HG02870 (cell line): ENCODE data around the gene STARD13.

Experiments
- ATAC-seq: cut with Tn5 transposase; IDR thresholded peaks from one replicate; pipeline ENCODE4 v1.9.1; 2021; ENCODE audit warnings: mild to moderate bottlenecking, moderate library complexity; ENCODE audit not compliant: unreplicated experiment

The STARD13 gene

DNA sequence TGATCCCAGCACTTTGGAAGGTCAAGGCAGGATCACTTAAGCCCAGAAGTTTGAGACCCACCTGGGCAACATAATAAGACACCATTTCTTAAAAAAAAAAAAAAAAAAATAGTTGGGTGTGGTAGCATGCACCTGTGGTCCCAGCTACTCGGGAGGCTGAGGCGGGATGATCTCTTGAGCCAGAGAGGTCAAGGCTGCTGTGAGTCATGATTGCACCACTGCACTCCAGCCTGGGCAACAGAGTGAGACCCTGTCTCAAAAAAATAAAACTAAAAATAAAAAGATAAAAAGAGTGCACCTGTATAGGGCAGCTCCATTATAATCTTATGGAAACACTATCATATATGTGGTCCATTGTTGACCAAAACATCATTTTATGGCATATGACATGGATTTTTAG lies 25.5 kb upstream of the STARD13 start:
- no peak for ATAC-seq

DNA sequence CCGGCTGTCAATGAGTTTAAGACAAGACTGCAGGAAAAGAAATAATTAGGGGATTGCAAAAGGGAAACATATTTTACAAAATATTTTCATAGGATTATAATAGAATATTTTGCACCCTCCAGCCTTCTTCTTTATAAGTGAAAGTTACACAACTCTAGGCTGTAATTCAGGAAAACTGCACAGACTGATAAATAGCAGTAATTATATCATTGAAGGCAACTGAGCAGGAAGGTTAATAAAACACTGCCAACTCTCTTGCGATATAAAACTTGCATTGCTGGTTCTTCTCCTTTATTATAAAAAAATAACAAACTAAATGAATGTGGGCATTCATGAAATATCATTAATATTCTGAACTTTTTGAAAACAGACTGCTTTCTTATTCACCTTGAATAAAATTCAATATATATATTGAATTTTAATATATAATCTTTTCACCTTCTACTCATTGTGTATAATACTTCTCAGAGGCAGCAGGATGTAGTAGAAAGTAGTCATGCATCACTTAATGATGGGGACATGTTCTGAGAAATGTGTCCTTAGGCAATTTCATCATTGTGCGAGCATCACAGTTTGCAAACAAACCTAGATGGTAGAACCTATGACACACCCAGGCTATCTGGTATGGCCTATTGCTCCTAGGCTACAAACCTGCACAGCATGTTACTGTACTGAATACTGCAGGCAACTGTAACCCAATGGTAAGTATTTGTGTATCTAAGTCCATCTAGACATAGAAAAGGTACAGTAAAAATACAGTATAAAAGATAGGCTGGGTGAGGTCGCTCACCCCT lies 24.9 kb upstream of the STARD13 start:
- ATAC-seq: no peak

DNA sequence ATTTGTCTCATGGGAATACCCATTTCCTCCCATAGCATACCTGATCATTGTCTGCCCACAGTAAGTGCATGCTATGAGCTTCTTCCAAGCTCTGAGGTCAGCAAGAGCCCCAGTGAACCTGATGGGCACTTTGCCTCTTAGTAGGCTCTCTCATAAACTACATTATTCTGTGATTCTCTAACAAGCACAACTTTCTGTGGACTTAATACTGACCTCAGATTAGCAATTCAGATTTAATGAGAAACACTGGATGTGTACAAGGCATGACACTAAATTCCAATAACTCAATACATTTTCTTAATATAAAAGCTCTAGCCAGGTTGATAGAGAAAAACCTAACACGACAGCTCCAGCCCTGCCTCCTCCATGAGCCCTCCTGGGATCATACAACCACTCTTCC lies 23.3 kb upstream of the STARD13 start:
- ATAC-seq: no peak

DNA sequence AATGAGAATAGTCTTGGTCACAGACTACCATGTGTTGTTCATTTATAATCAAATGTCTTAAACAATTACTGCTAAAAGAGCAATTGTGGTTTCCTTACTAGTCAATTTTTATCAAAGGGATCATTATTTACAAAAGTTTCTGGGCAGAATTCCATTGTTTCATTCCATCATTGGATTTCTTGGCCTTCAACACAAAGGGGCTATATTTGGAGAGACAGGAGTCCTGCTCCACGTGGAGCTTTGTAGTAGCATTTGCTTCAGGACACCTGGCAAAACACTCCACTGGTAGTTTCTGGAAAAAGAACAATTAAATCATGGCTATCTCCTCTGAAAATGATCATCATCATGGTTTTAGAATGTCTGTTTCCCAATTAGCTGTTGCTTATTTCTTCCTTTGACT lies 22.3 kb upstream of the STARD13 start:
- ATAC-seq: no peak

DNA sequence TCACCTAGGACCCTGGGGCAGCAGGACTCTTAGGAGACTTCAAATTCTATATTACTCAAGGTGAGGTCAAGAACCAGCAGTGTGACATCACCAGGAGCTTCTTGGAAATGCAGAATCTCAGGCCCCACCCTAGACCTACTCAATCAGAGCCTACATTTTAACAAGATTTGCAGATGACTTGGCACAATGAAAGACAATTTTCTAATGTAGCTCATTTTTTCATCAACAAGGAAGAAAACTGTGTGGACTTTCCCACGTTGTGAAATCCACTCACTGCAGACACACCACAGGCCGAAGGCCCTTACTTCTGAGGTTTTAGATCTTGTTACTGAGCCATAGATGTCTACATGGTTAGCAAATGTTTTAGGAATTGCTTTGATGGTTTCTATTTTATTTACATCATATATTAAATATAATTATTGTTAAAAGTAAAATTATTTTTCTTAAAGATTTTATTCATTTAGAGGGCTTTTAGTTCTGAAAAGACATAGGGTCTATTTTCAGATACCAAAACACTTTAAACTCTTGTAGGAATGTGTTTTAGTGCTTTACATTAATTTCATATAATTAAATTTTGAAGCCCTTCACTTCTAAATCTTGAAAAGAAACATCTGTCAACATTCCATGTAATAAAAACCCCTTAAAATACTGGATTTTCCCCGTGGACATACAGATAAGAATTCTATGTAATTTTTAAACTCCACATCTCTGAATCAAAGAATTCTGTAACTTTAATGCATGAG lies 18.5 kb upstream of the STARD13 start:
- no peak for ATAC-seq

DNA sequence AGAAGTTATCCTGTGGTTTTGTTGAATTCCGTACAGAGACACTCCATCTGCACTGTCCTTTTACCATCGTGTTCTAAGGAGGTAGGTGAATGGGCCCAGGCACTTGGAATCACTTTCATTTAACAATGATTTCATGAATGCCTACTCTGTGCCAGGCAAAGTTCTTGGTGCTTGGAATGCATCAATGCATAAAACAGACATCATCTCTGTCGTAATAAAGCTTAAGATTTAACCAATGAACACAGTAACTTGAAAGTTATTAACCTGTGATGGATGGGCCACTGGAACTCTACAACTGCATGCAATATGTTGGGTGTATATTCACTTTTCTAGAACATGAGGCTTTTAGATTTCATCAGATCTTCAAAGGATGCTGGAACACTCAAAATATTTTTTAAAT lies 14.1 kb upstream of the STARD13 start:
- no peak for ATAC-seq

DNA sequence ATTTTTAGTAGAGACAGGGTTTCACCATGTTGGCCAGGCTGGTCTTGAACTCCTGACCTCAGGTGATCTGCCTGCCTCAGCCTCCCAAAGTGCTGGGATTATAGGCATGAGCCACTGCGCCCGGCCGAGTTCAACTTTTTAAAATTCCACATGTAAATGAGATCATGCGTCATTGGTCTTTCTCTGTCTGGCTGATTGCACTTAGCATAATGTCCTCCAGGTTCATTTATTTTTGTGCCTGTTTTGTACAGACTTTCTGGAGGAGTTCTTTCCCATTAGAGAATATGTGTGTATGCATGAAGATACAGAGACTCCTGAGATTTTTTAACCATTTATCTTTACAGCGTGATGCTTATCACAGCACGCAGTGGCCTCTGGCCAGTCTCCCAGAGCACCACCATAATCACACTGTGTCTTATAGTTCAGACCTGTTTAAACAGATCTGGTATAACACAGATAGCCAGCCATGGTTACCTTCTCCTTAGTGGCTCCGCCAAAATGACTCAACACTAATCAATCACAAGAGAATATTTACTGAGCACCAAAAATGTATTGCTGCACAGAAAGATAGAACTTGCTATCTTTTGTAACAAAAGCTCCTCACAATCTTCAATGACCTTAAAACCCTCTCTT lies 11.4 kb upstream of the STARD13 start:
- no peak for ATAC-seq

DNA sequence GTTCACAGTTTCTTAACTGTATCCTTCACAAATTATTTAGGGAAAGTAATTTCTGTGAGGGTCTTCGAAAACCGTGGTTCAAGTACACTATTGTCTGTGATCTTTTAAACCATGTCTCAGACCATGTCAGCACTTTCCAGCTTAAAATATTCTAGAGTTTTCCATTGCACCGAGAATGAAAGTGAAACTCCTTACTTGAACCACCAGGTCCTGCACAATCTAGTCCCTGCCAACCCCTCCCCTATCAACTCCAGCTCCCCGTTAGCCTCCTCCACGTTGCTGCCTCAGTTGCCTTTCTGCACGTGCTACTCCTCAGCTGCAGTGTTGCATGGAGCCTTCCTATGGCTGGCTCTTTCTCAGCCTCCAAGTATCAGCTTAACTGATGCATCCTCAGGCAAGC lies 7.2 kb upstream of the STARD13 start:
- ATAC-seq: no peak

DNA sequence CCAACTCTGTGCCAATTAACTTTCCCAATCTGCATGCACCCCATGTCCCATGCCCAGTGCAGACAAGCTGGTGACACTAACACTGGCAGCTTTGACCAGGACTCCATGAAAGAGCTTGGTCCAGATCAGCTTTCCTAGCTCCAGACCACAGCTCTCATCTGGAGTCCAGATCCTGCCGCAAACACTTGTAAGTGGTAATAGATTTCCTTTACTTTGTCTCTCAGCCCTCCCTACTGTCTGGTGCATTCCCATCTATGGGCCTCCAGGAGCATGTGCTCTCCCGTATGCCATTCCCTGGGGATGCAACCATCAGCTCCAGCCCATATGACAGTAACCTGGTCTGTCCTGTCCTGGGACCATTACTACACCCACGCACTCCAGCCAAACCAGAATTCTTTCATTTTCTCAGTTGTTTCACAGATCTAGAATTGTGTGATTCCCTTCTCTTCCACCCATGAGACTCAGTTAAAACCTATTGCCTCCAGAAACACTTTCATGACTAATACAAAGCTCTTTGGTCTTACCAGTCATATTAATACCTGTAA lies 4.9 kb upstream of the STARD13 start:
- no peak for ATAC-seq

DNA sequence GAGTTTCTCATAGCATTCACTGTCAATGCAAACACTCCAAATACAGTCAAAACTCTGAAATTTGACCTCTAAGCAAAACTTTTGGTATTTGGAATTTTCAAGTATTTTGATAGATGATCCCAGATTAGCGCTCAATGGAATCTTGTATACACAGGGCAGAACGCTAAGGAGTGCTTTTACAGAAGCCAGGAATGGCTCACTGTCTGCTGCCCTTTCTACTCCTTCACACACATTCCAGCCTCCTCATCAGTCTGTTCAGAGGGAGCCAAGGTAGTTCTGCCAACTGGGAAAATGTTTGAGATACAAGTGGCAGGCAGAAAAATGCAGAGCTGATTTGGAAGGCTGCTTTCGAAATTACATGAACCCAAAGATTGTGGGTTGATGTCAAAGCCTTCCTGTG lies 4.4 kb upstream of the STARD13 start:
- no peak for ATAC-seq

DNA sequence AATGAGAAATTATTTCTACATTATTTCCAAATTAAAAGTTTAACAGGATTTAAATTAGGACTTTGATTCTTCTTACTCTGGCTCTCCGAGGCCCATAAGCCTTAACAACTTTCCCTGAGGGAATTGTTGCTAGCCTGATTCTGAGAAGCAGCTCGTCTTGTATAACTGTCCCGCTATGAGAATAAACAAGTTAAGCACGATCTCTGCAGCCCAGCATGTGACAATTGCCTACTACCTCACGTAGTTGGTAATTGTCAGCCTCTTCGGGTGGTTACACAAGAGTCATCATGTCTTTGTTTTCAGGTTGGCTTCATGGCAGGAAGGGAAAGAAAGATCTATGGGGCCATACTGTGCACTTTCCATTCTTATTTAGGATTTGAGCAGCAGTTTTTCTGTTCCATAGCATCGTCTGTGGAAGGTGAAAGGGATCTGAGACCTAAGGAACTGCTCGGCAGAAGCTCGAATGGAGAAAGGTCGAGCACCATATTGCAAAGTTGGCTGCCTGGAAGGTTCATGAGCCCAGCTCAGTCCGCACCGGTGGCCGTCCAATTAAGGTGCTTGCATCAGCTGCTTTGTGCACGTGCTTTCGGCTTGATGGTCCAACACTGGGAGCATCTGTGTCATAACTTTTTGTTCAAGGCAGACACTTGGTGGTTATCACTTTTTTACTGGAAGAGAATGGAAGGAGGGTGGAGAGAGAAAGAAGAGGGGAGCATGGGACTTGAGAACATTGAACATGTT lies 1.8 kb upstream of the STARD13 start:
- ATAC-seq: no peak

DNA sequence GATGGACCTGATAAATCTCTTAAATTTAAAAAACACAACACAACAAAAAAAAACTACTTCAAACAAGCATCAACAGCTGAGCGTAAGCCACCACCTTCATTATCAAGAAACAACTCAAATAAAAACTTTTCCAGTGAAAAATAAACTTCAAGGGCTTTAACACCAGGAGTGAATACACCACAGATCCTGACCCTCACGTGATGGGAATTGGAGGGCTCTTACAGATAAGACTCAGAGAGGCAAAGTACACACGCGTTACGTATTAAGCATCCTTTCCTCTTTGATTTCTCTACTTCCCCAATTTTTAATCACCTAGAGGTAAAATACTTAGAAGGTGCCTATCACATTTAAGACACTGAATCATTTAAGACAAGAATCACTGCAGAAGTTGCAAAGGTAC lies 573 bp upstream of the STARD13 start:
- no peak for ATAC-seq

DNA sequence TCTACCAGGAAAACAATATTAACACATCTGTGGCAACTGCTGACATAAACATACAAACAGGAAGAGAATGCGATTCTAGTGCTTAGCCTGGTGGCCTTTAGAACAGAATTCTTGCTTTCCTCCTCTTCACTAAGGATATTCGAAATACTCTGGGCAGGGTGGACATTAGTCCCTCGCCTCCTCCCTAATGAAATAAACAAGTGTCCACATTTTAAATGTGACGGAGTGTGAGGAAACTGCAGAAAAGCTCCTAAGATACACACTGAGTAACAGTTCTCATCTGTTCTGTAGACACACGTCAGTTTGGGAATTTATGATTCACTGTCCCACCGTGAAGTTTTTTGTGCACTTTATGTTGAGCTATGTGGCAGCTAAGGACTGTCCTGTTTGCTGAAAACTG lies 639 bp downstream of the STARD13 start:
- no peak for ATAC-seq

DNA sequence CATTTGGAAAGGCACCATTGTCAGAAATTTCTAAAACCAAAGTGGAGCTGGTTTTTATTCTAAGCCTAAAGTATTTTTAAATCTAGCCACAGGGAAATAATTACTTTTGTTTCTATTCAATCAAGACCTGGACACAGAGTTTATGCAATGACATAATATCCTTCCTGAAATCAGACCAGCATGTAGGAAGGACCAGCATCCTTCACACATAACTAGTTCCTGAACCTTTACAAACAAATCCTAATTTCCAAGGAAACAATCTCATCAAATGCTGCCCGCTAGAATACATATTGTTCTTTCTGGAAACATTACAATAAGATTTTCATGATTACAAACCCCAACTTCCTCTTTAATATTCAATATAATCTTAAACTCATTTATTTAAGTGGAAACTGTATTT lies 1.5 kb downstream of the STARD13 start:
- ATAC-seq: no peak

DNA sequence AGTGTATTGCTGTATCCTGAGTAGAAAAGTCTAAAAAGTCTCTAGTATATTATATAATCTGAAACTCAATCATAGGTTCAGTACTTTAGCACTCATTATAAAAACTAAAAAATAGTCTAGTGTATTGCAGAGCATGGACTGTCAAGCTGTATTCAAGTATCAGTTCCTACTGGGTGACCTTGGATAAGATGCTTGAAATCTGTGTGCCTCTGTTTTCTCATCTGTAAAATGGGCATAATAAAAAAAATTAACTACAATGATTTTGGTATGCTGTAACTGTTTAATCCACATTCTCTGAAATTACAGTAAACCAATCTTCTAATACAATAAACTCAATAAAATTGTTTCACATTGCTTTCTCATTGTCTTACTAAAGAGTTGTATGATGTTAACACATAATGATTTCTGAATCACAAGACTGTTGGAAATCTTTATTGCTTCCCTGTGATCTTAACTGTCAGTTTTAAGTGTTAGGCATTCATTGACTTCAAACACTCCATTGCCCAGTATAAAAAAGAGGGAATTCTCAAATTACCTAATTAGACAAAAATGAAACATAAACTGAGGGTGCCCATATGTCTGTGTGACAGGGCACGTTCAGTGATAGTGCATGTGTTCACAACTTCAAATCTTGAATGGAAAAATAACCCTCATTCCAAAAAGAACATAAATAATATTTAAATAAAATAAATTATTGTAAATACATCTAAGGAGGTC lies 2.2 kb downstream of the STARD13 start:
- ATAC-seq: no peak

DNA sequence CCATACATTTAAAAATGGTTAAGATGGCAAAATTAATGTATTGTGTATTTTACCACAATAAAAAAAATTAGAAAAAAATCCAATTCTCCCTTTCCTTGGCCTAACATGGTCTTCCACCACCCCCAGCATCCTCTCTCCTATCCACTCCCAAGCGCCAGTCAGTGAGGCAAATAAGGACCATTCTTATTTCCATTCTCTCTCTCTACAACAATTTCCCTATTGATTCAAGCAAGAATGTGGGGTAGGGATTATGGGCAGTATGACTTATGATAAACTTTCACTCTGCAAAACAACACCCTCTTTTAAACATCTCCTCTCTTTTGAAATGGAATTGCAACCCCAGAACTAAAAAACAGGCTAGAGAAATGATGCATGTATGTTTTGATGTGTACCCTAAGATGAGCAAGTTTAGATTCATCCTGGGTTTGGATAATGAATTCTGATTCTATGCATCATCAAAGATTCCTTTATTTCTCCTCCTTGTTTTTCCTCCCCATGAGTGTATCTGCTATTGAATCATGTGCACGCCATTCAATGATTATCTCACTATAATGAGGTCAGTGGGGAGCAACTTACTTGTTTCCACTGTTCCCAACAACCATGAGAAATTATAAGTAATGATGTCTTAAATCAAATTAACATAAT lies 3.5 kb downstream of the STARD13 start:
- ATAC-seq: no peak

DNA sequence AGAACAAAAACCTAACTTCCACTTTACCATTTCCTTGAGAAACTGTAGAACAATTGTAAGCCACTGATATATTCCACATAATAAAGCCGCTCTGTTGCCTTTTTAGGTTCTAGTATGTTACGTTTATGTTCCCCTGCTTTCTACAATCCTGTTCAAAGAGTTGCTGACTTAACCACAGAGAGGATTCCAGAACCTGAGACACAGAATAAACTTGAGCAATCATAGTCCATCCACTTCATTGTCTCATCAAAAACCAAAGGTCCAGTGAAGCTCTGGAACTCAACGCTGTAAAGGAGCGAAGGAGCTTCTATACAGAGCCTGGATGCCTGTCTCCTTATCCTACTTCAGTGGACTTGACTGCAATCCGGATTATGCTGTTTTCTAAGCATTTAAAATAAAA lies 4.6 kb downstream of the STARD13 start:
- ATAC-seq: no peak

DNA sequence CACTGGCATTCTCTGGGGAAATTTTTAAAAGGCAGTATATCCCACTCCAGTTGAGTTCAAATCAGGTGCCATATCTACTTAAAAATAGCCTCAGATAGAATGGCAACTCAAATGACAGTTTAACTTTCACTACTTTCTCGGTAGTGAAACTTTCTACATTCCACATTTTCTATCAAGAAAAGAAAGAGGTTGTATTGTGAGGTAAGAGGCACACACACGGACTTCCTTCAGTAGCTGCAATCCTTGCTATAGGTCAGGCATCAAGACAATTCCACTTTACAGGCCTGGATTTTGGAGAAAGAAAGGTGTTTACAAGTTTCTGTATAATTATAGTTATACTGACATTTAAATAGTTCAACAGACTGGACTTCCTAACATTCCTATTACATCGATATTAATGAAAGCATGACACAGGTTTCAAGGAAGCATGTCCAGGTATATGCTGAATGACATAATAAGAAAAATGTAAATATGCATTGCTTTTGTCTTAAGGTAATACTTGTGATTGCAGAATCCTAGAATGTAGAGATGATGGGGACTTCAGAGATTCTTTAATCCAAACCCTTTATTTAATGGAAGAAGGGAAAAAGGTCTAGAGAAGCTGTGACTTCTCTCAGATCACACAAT lies 5.2 kb downstream of the STARD13 start:
- ATAC-seq: no peak

DNA sequence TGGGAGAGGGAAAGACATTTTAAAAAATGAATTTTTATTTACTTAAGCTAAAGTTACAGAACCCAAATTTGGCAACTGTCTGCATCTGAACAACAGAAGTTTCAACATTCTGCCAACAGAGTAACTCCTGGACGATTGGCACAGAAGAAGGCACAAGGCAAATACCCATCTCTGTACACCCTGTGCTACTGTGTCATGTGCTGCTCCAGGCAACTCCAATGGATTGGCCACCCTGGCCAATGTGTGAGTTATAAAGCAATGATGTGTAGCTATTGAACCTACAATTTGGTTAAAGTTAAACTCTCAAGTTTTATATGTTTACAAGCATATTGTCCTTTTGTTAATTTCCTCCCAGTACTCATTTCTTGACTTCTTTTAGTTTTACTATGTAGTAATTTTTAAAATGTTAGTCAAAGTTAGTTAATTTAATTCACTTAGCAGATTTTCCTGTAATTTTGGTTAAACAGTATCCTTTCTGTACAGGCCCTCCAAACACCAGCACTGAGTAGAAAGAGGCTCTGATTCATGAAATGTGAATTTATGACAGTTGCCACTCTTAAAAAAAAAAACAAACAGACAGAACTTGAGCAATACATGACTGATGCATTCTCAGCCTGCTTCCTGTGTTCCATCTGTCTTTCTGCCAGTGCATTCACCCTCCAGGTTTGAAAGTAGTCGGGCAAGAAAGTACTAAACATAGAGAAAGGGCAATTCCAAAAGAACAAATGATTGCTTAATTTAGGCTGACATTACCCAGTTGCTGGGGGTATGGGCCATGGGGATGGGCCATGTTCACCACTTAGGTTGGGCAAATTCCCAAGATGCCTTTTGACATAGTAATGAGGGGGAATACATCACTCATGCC lies 5.9 kb downstream of the STARD13 start:
- no peak for ATAC-seq
